Memory B cell (primary cell): ENCODE measurements around the gene TUBB3.
"Not testable (repeated sequence)": the region's sequence is repeated elsewhere in the genome, so short reads cannot be mapped to it uniquely, and the experiment has no call there.

Experiments
- ATAC-seq: fragments of 150-1000 bp; cut with Tn5 transposase; 2 replicates; pipeline ENCODE4 v1.10.0; 2021; ENCODE audit warnings: low read depth, mild to moderate bottlenecking, moderate library complexity
- DNase-seq, 2 donors: peaks; one replicate each; pipeline ENCODE4 v3.0.0; 2022; ENCODE audit warnings: low spot score in 2 of 2
- H3K27ac Mint-ChIP-seq: one replicate; pipeline ENCODE4 v1.8.0; 2022; ENCODE audit warnings: mild to moderate bottlenecking, moderate library complexity, mixed read lengths
- H3K27me3 Mint-ChIP-seq: one replicate; pipeline ENCODE4 v1.8.0; 2022; ENCODE audit warnings: mixed read lengths
- H3K36me3 Mint-ChIP-seq: one replicate; pipeline ENCODE4 v1.8.0; 2022; ENCODE audit warnings: mild to moderate bottlenecking, mixed read lengths
- H3K4me1 Mint-ChIP-seq: one replicate; pipeline ENCODE4 v1.8.0; 2022; ENCODE audit warnings: mixed read lengths
- H3K4me3 Mint-ChIP-seq: one replicate; pipeline ENCODE4 v1.8.0; 2022; ENCODE audit warnings: mild to moderate bottlenecking, moderate library complexity, mixed read lengths
- H3K9me3 Mint-ChIP-seq: one replicate; pipeline ENCODE4 v1.8.0; 2022; ENCODE audit warnings: mixed read lengths

The TUBB3 gene

GRCh38 chr16:89966756-89967155, 43.6 kb downstream of the TUBB3 start:
- ATAC-seq (no peak), DNase-seq (no peak)
- no peak overlapping the region for H3K27ac Mint-ChIP-seq
- no peaks in the 10 kb centered on the region for H3K27me3 Mint-ChIP-seq
- H3K36me3 Mint-ChIP-seq: peaks cover 5% of the 10 kb centered on the region
- no peak overlapping the region for H3K4me3 Mint-ChIP-seq
- H3K9me3 Mint-ChIP-seq: no peaks in the 10 kb centered on the region
- H3K4me1 Mint-ChIP-seq: peaks cover 1% of the 10 kb centered on the region

- not testable (repeated sequence) for H3K27ac Mint-ChIP-seq, H3K9me3 Mint-ChIP-seq, H3K27me3 Mint-ChIP-seq, H3K36me3 Mint-ChIP-seq, H3K4me3 Mint-ChIP-seq, ATAC-seq, H3K4me1 Mint-ChIP-seq, DNase-seq
Observed at GRCh38 chr16:89967436-89967835, 44.3 kb downstream of the TUBB3 start.

GRCh38 chr16:89968074-89968473, 44.9 kb downstream of the TUBB3 start:
- H3K27me3 Mint-ChIP-seq, H3K9me3 Mint-ChIP-seq, DNase-seq, H3K4me1 Mint-ChIP-seq, H3K36me3 Mint-ChIP-seq, H3K4me3 Mint-ChIP-seq, ATAC-seq, H3K27ac Mint-ChIP-seq: not testable (repeated sequence)

GRCh38 chr16:89969741-89970410, 46.7 kb downstream of the TUBB3 start:
- Mint-ChIP-seq H3K9me3 (no peaks in the 10 kb centered on the region), H3K27ac (no peak overlapping the region), H3K27me3 (no peaks in the 10 kb centered on the region), H3K36me3 (peaks cover 2% of the 10 kb centered on the region), H3K4me3 (no peak overlapping the region), H3K4me1 (peaks cover 12% of the 10 kb centered on the region)
- ATAC-seq: no peak
- no peak for DNase-seq

- Mint-ChIP-seq H3K27me3 (no peaks in the 10 kb centered on the region), H3K36me3 (peaks cover 4% of the 10 kb centered on the region), H3K4me1 (peaks cover 13% of the 10 kb centered on the region), H3K27ac (peak overlapping the region; percentile 93), H3K4me3 (peak overlapping the region; percentile 92), H3K9me3 (no peaks in the 10 kb centered on the region)
- ATAC-seq (no peak), DNase-seq (no peak)
Observed at GRCh38 chr16:89971495-89972243, 48.5 kb downstream of the TUBB3 start.

GRCh38 chr16:89972244-89973234, 49.4 kb downstream of the TUBB3 start:
- peak; percentile 91 to 92 for DNase-seq
- peaks cover 4% of the 10 kb centered on the region for H3K36me3 Mint-ChIP-seq
- no peaks in the 10 kb centered on the region for H3K9me3 Mint-ChIP-seq
- H3K27ac Mint-ChIP-seq: peak overlapping the region; percentile 93
- peak overlapping the region; percentile 92 for H3K4me3 Mint-ChIP-seq
- ATAC-seq: peak; percentile 89
- no peaks in the 10 kb centered on the region for H3K27me3 Mint-ChIP-seq
- H3K4me1 Mint-ChIP-seq: peaks cover 13% of the 10 kb centered on the region

GRCh38 chr16:89973235-89973634, 50.1 kb downstream of the TUBB3 start:
- peak overlapping the region; percentile 92 for H3K4me3 Mint-ChIP-seq
- H3K27ac Mint-ChIP-seq: peak overlapping the region; percentile 93
- DNase-seq: no peak
- peaks cover 13% of the 10 kb centered on the region for H3K4me1 Mint-ChIP-seq
- peaks cover 4% of the 10 kb centered on the region for H3K36me3 Mint-ChIP-seq
- H3K27me3 Mint-ChIP-seq: no peaks in the 10 kb centered on the region
- no peaks in the 10 kb centered on the region for H3K9me3 Mint-ChIP-seq
- no peak for ATAC-seq

GRCh38 chr16:89973654-89974335, 50.7 kb downstream of the TUBB3 start:
- peak; percentile 9 for ATAC-seq
- Mint-ChIP-seq H3K27ac (peak overlapping the region; percentile 93), H3K36me3 (peaks cover 5% of the 10 kb centered on the region)

GRCh38 chr16:89974870-89975269, 51.7 kb downstream of the TUBB3 start:
- no peaks in the 10 kb centered on the region for H3K27me3 Mint-ChIP-seq
- no peak overlapping the region for H3K27ac Mint-ChIP-seq
- no peak for ATAC-seq
- peaks cover 13% of the 10 kb centered on the region for H3K4me1 Mint-ChIP-seq
- no peak overlapping the region for H3K4me3 Mint-ChIP-seq
- no peak for DNase-seq
- H3K36me3 Mint-ChIP-seq: peaks cover 8% of the 10 kb centered on the region
- no peaks in the 10 kb centered on the region for H3K9me3 Mint-ChIP-seq

More at GRCh38 chr16:89973654-89974335, 50.7 kb downstream of the TUBB3 start:
- H3K27me3 Mint-ChIP-seq: no peaks in the 10 kb centered on the region
- H3K9me3 Mint-ChIP-seq: no peaks in the 10 kb centered on the region
- H3K4me1 Mint-ChIP-seq: peaks cover 13% of the 10 kb centered on the region
- DNase-seq: no peak
- H3K4me3 Mint-ChIP-seq: peak overlapping the region; percentile 69

- ATAC-seq: peak; percentile 73
- Mint-ChIP-seq H3K27me3 (no peaks in the 10 kb centered on the region), H3K27ac (no peak overlapping the region)
Observed at GRCh38 chr16:89981414-89981813, 58.3 kb downstream of the TUBB3 start.

GRCh38 chr16:89982318-89982717, 59.2 kb downstream of the TUBB3 start:
- Mint-ChIP-seq H3K4me3 (no peak overlapping the region), H3K27ac (no peak overlapping the region), H3K9me3 (no peaks in the 10 kb centered on the region), H3K4me1 (peaks cover 7% of the 10 kb centered on the region), H3K27me3 (no peaks in the 10 kb centered on the region), H3K36me3 (peaks cover 39% of the 10 kb centered on the region)
- ATAC-seq (no peak), DNase-seq (no peak)

More at GRCh38 chr16:89981414-89981813, 58.3 kb downstream of the TUBB3 start:
- Mint-ChIP-seq H3K4me3 (no peak overlapping the region), H3K36me3 (peaks cover 32% of the 10 kb centered on the region), H3K4me1 (peaks cover 2% of the 10 kb centered on the region), H3K9me3 (no peaks in the 10 kb centered on the region)
- DNase-seq: no peak

GRCh38 chr16:89983536-89983935, 60.4 kb downstream of the TUBB3 start:
- Mint-ChIP-seq H3K36me3 (peaks cover 40% of the 10 kb centered on the region), H3K9me3 (no peaks in the 10 kb centered on the region), H3K4me3 (no peak overlapping the region), H3K27ac (no peak overlapping the region), H3K4me1 (peaks cover 7% of the 10 kb centered on the region), H3K27me3 (no peaks in the 10 kb centered on the region)
- DNase-seq (no peak), ATAC-seq (no peak)

GRCh38 chr16:89984216-89984615, 61.1 kb downstream of the TUBB3 start:
- H3K9me3 Mint-ChIP-seq: no peaks in the 10 kb centered on the region
- H3K4me1 Mint-ChIP-seq: peaks cover 7% of the 10 kb centered on the region
- no peaks in the 10 kb centered on the region for H3K27me3 Mint-ChIP-seq
- no peak overlapping the region for H3K27ac Mint-ChIP-seq
- DNase-seq (no peak), ATAC-seq (no peak)
- peaks cover 40% of the 10 kb centered on the region for H3K36me3 Mint-ChIP-seq
- H3K4me3 Mint-ChIP-seq: no peak overlapping the region
